ENCODE data around the gene CD207.
"Not testable (repeated sequence)": the region's sequence is repeated elsewhere in the genome, so short reads cannot be mapped to it uniquely, and the experiment has no call there.

Gene CD207

GRCh38 chr2:70820499-70820898 is 15.1 kb downstream of the CD207 start, which contains the start of gene CLEC4F:
TSS of gene CLEC4F (minus strand) at chr2:70820599. CDS start at chr2:70820523, 76 bp downstream.
- DNase-seq (ENCODE audit: insufficient read length, low spot score) (no peak), FAIRE-seq (no peak)
- TF ChIP-seq POLR2A (IDR thresholded peaks at IDR 0.05; ENCODE audit: low read depth, low read length) = no peak

GRCh38 chr2:70817284-70817954 is 18.2 kb downstream of the CD207 start:
- DNase-seq (ENCODE audit: insufficient read length, low spot score) (no peak), FAIRE-seq (no peak)
- no peak for TF ChIP-seq POLR2A (IDR thresholded peaks at IDR 0.05; ENCODE audit: low read depth, low read length)

GRCh38 chr2:70816726-70817125 is 18.9 kb downstream of the CD207 start:
- no peak for FAIRE-seq
- DNase-seq (ENCODE audit: insufficient read length, low spot score) = no peak
- no peak for TF ChIP-seq POLR2A (IDR thresholded peaks at IDR 0.05; ENCODE audit: low read depth, low read length)

GRCh38 chr2:70808983-70809958 is 26.3 kb downstream of the CD207 start:
- FAIRE-seq (no peak), DNase-seq (ENCODE audit: insufficient read length, low spot score) (no peak)
- no peak for TF ChIP-seq POLR2A (IDR thresholded peaks at IDR 0.05; ENCODE audit: low read depth, low read length)

- no peak for DNase-seq (ENCODE audit: insufficient read length, low spot score)
- FAIRE-seq = no peak
- no peak for TF ChIP-seq POLR2A (IDR thresholded peaks at IDR 0.05; ENCODE audit: low read depth, low read length)
These were observed 27.8 kb downstream of the CD207 start for GRCh38 chr2:70807828-70808118.

GRCh38 chr2:70807102-70807827 is 28.4 kb downstream of the CD207 start:
- TF ChIP-seq POLR2A (IDR thresholded peaks at IDR 0.05; ENCODE audit: low read depth, low read length) = no peak
- DNase-seq (ENCODE audit: insufficient read length, low spot score) (no peak), FAIRE-seq (no peak)

- TF ChIP-seq POLR2A (IDR thresholded peaks at IDR 0.05; ENCODE audit: low read depth, low read length) = no peak
- no peak for DNase-seq (ENCODE audit: insufficient read length, low spot score)
- FAIRE-seq = no peak
These were observed 29.0 kb downstream of the CD207 start for GRCh38 chr2:70806620-70807019.

- DNase-seq (ENCODE audit: insufficient read length, low spot score) (no peak), FAIRE-seq (no peak)
- TF ChIP-seq POLR2A (IDR thresholded peaks at IDR 0.05; ENCODE audit: low read depth, low read length) = no peak
These were observed 29.6 kb downstream of the CD207 start for GRCh38 chr2:70806013-70806412.

- DNase-seq (ENCODE audit: insufficient read length, low spot score) (no peak), FAIRE-seq (no peak)
- no peak for TF ChIP-seq POLR2A (IDR thresholded peaks at IDR 0.05; ENCODE audit: low read depth, low read length)
These were observed 33.9 kb downstream of the CD207 start for GRCh38 chr2:70801607-70802263.

GRCh38 chr2:70799706-70800105 is 35.9 kb downstream of the CD207 start:
- DNase-seq (ENCODE audit: insufficient read length, low spot score) (no peak), FAIRE-seq (no peak)
- TF ChIP-seq POLR2A (IDR thresholded peaks at IDR 0.05; ENCODE audit: low read depth, low read length) = no peak

GRCh38 chr2:70797996-70798395 is 37.6 kb downstream of the CD207 start:
- DNase-seq (ENCODE audit: insufficient read length, low spot score); FAIRE-seq: not testable (repeated sequence)

GRCh38 chr2:70797506-70797905 is 38.1 kb downstream of the CD207 start:
- FAIRE-seq (no peak), DNase-seq (ENCODE audit: insufficient read length, low spot score) (no peak)
- no peak for TF ChIP-seq POLR2A (IDR thresholded peaks at IDR 0.05; ENCODE audit: low read depth, low read length)

GRCh38 chr2:70796262-70796661 is 39.4 kb downstream of the CD207 start:
- DNase-seq (ENCODE audit: insufficient read length, low spot score) = no peak
- no peak for FAIRE-seq
- TF ChIP-seq POLR2A (IDR thresholded peaks at IDR 0.05; ENCODE audit: low read depth, low read length) = no peak
